ENCODE results near the gene CTBP2. TPM values are rescaled to one million over a fixed set of nuclear protein-coding genes. Genes with fewer than 3 reads are reported as not detected.

Gene CTBP2
- total RNA-seq, 1 experiment from 2014 or later = 67.8 TPM

Other genes starting within 250 kb of the CTBP2 start
- 29.1 and 29.3 TPM in 2 replicates for gene ZRANB1, start 218.4 kb downstream of the CTBP2 start, total RNA-seq (2014; rRNA removed; shearing (Covaris generic))

All from SJCRH30 (cell line).